GM18507 (cell line): Measurements from ENCODE around the gene MAN1B1.

Experiments
- DNase-seq: peaks from one replicate; pipeline ENCODE4 v3.0.0; 2011; ENCODE audit warnings: low read depth; ENCODE audit not compliant: insufficient read length; ENCODE audit errors: extremely low spot score
- FAIRE-seq: peaks from 2 replicates; lab custom pipeline; 2011; peaks lifted over from hg19 to GRCh38; lab: Jason Lieb, UNC

MAN1B1 gene

GRCh38 chr9:137106662-137107250 is 20.0 kb downstream of the MAN1B1 start:
- DNase-seq, result no peak
- no peak for FAIRE-seq

GRCh38 chr9:137107312-137107921 is 20.6 kb downstream of the MAN1B1 start:
- DNase-seq (no peak), FAIRE-seq (no peak)

- FAIRE-seq (no peak), DNase-seq (no peak)
Observed at GRCh38 chr9:137107982-137108381, 21.2 kb downstream of the MAN1B1 start.

- FAIRE-seq (no peak), DNase-seq (no peak)
Observed at GRCh38 chr9:137108608-137109249, 21.9 kb downstream of the MAN1B1 start.

- DNase-seq (no peak), FAIRE-seq (no peak)
Observed at GRCh38 chr9:137109250-137110146, 22.7 kb downstream of the MAN1B1 start.

- FAIRE-seq, result no peak
Observed at GRCh38 chr9:137110147-137110910, 23.5 kb downstream of the MAN1B1 start.

GRCh38 chr9:137110911-137111787 is 24.4 kb downstream of the MAN1B1 start:
- FAIRE-seq (no peak), DNase-seq (no peak)

More at GRCh38 chr9:137110147-137110910, 23.5 kb downstream of the MAN1B1 start:
- DNase-seq, result no peak

GRCh38 chr9:137111788-137112563 is 25.2 kb downstream of the MAN1B1 start:
- FAIRE-seq (no peak), DNase-seq (no peak)

GRCh38 chr9:137112564-137113384 is 26.0 kb downstream of the MAN1B1 start:
- FAIRE-seq, result no peak
- DNase-seq, result no peak

- DNase-seq (no peak), FAIRE-seq (no peak)
Observed at GRCh38 chr9:137113385-137114159, 26.8 kb downstream of the MAN1B1 start.

GRCh38 chr9:137114220-137114612 is 27.4 kb downstream of the MAN1B1 start:
- no peak for DNase-seq
- no peak for FAIRE-seq

GRCh38 chr9:137114613-137115393 is 28.0 kb downstream of the MAN1B1 start, which contains the start of gene DPP7:
TSS of gene DPP7 (minus strand) at chr9:137114733. CDS start at chr9:137114713, 20 bp downstream.
- FAIRE-seq, result no peak
- peak; percentile 84 for DNase-seq

- DNase-seq (no peak), FAIRE-seq (no peak)
Observed at GRCh38 chr9:137115394-137116026, 28.7 kb downstream of the MAN1B1 start.

GRCh38 chr9:137116027-137116507 is 29.3 kb downstream of the MAN1B1 start:
- DNase-seq (no peak), FAIRE-seq (no peak)

GRCh38 chr9:137116728-137117127 is 29.9 kb downstream of the MAN1B1 start:
- no peak for FAIRE-seq
- no peak for DNase-seq
